Hypothalamus (tissue), 51 donors: Measurements from ENCODE around the gene CAMSAP3.

Source experiments
- DNase-seq, 51 donors: peaks; one replicate each; lab custom pipeline; 2025; lab: John Stamatoyannopoulos, UW

CAMSAP3 gene

DNA sequence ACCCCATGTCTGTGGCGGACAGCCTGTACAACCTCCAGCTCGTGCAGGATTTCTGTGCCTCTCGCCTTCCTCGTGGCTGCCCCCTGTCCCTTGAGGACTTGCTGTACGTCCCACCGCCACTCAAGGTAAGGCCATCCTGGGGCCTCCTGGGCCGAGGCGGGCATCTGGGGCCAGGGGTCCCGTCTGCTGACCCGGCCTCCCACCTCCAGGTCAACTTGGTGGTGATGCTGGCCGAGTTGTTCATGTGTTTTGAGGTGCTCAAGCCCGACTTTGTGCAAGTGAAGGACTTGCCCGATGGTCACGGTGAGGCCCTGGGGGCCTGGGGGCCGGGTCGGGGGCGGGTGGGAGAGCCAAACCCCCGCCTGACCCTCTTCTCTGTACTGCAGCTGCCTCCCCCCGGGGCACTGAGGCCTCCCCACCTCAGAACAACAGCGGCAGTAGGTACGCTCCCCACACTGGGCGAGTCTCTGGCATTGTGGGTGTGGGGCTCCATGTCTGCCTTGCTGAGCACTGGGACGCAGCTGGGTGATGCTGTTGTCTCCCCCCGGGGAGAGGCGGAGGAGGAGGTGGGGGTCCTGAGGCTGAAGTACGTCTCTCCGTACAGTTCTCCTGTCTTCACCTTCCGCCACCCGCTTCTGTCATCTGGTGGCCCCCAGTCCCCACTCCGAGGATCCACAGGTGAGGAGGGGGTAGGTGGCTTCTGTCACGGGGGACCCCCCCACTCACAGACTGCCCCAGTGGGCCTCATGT, 15.0 kb downstream of the CAMSAP3 start:
- no peak for DNase-seq

DNA sequence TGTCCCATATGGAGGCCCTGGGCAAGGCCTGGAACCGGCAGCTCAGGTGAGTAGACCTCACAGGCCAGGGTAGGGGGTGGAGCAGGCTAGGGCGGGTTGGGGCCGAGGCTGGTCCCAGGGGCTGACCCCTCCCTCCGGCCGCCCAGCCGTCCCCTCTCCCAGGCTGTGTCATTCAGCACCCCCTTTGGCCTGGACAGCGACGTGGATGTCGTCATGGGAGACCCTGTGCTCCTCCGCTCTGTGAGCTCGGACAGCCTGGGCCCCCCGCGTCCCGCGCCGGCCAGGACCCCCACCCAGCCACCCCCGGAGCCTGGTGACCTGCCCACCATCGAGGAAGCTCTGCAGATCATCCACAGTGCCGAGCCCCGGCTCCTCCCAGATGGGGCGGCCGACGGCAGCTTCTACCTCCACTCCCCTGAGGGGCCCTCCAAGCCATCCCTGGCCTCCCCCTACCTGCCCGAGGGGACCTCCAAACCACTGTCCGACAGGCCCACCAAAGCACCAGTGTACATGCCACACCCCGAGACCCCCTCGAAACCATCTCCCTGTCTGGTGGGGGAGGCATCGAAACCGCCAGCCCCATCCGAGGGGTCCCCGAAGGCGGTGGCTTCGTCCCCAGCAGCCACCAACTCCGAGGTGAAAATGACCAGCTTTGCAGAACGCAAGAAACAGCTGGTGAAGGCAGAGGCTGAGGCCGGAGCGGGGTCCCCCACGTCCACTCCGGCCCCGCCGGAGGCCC, 16.0 kb downstream of the CAMSAP3 start:
- no peak for DNase-seq

DNA sequence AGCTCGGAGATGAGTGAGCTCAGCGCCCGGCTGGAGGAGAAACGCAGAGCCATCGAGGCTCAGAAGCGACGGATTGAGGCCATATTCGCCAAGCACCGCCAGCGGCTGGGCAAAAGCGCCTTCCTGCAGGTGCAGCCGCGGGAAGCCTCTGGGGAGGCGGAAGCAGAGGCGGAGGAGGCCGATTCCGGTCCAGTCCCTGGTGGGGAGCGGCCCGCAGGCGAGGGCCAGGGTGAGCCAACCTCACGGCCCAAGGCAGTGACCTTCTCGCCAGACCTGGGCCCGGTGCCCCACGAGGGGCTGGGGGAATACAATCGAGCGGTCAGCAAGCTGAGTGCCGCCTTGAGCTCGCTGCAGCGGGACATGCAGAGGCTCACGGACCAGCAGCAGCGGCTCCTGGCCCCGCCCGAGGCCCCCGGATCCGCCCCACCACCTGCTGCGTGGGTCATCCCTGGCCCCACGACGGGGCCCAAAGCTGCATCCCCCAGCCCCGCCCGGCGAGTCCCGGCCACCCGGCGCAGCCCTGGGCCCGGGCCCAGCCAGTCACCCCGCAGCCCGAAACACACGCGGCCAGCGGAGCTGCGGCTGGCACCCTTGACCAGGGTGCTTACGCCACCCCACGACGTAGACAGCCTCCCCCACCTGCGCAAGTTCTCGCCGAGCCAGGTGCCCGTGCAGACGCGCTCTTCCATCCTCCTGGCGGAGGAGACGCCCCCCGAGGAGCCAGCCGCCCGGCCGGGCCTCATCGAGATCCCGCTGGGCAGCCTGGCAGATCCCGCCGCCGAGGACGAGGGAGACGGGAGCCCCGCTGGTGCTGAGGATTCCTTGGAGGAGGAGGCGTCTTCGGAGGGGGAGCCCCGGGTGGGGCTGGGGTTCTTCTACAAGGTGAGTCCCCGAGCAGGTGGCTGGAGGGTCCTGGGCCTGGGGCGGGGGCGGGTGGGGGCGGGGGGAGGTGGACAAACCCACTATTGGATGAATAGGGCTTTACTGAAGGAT, 16.9 kb downstream of the CAMSAP3 start:
- DNase-seq: no peak

DNA sequence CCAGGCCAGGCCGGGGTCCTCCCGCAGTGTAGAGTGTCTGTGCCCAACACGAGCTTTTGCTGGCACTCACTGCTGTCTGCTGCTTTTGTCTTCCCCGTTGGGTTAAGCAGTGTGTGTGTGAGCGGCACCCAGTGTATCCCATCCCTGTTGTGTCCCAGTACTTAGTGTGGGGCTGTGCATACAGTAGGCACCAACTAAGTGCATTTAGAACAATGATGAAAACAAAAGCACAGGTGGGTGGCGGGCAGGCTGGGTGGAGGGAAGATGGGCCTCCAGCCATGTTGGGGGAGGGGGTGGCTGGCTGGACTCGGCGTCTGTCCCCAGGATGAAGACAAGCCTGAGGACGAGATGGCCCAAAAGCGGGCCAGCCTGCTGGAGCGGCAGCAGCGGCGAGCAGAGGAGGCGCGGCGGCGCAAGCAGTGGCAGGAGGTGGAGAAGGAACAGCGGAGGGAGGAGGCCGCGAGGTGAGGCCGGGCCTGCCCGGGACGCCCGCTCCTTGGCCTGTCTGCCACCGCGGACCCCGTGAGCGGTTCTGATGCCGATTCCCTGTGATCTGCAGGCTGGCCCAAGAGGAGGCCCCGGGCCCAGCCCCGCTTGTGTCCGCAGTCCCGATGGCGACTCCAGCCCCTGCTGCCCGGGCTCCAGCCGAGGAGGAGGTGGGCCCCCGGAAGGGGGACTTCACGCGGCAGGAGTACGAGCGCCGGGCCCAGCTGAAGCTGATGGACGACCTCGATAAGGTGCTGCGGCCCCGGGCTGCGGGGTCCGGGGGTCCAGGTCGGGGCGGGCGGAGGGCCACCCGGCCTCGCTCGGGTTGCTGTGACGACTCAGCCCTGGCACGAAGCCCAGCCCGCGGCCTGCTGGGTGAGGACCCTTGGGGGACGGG, 19.4 kb downstream of the CAMSAP3 start:
- DNase-seq: no peak

- no peak for DNase-seq
Observed at GRCh38 chr19:7617172-7617571, 21.5 kb downstream of the CAMSAP3 start.

- no peak for DNase-seq
Observed at GRCh38 chr19:7617735-7618134, 22.1 kb downstream of the CAMSAP3 start.

DNA sequence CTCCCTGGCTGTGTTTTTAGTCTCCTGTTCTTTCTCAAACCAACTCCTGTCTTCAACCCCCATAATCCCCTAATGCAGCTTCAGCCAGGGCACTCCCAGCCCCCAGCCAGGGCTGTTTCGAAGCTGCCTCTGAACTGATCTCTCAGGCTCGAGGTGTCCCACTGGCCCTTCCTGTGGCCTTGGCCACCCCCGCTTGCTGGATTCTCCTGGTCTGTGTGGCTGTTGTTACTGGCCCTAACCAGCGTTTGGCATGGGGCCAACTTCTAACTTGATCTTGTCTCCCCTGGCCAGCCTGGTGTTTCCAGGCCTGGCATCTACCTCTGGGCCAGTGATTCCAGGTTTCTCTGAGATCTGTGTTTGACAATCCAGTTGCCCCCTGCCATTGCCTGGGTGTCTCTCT, 22.7 kb downstream of the CAMSAP3 start:
- DNase-seq: peak in 1 of 51 donors; percentile 10

DNA sequence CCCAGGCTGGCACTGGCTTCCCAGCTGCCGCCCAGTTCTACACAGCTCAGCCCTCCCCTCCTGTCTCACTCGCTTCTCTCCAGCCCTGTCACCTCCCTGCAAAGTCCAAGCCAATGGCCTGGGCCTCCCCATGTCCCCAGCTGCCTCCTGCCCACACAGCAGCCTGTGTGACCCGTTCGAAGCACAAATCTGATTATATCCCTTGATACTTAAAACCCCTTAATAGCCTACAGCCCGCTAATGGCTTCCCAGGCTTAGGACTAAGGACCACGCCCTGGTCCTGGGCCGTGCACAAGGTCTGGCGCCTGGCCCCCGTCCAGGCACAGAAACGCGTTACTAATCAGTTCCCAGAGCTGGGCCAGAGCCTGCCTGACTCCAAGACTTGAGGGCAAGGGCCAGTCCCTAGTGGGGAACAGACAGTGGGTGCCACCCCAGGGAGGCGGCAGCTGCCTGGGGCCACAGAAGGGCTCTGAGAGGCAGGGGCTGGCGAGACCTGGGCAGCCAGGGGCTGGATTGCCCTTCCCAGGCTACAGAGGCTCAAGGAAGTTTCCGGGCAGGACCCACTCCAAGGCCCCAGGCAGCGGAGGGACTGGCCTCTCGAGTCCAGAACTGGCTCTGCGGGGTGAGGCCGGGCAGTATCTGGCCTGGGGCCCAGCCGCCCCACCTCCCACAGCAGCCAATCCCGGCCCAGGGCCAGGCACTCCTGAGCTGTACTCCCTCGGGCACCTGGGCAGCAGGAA, 23.3 kb downstream of the CAMSAP3 start:
- peak in 5 of 51 donors; percentile 1 to 32 (median 11) for DNase-seq

DNA sequence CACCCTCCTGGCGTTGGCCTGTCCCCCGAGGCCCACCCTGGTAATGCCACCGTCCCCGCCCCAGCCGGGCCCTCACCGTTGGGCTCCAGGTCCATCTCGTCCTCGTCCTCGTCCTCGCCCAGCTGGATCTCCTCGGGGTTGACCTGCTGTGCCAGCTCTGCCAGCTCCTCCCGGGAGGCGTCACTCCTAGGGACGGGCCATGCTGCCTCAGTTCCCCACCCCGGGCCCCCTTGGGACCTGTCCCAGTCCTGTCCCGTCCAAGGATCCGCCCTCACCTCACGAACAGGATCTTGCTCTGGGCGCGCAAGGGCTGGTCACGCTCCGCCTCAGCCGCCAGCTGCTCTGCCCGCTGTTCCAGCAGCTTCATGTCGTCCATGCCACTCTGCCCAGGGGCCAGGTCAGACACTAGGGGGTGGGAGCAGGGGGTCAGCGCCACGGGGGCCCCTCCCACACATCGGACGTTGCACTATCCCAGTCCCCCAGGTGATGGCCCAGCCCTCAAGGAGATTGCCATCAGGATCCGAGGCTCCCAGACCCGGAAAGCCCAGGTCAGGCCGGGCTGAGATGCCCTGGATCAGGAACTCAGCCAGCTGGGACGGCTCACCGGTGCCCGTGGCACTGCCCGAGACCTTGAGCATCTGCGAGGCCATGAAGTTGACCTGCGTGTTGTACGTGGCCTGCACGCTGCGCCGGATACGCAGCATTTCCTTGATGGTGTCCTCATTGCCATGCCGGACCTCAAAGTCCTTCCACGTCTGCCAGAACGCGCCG, 24.2 kb downstream of the CAMSAP3 start:
- no peak for DNase-seq

- no peak for DNase-seq
Observed at GRCh38 chr19:7620442-7621412, 25.1 kb downstream of the CAMSAP3 start.

GRCh38 chr19:7622933-7623685, 27.4 kb downstream of the CAMSAP3 start:
- no peak for DNase-seq

DNA sequence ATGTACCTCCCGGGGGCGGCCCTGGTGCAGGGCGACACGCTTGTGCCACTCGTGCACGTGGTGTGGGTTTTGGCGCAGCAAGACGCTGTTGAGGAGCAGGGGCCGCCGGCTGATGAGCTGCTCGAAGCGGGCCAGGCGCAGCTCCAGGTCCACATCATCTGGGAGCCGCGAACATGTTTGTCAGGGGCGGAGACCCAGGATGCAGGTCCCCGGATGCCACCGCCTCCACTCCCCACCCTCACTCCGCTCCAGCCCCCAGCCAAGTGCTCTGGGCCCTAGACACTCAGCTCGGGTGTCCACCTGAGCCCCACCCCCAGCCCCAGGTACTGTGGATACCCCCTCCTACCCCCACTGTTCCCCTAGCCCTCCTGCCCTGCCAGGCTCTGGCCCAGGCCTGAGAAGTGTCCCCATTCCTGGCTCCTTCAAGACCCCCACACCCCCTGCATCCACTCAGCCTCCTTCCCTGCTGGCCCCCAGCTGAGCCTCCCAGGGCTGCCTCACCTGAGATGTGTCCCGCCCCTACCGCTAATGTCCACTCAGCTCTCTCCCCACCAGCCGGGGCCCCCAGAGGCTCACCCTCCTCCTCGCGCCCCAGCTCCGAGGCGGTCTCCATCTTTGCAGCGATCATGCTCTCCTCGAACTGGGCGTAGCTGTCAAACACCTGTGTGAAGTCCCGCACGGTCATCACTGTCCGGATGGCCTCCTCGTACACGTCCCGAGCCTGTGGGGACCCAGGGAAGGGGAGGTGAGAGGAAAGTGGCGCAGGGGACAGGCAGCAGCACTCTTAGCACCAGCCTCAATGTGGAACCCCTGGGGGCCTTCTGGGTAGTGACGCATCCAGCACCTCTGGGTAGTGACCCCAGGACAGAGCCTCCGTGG, 28.3 kb downstream of the CAMSAP3 start:
- DNase-seq: no peak

GRCh38 chr19:7624810-7625209, 29.1 kb downstream of the CAMSAP3 start:
- DNase-seq: no peak

DNA sequence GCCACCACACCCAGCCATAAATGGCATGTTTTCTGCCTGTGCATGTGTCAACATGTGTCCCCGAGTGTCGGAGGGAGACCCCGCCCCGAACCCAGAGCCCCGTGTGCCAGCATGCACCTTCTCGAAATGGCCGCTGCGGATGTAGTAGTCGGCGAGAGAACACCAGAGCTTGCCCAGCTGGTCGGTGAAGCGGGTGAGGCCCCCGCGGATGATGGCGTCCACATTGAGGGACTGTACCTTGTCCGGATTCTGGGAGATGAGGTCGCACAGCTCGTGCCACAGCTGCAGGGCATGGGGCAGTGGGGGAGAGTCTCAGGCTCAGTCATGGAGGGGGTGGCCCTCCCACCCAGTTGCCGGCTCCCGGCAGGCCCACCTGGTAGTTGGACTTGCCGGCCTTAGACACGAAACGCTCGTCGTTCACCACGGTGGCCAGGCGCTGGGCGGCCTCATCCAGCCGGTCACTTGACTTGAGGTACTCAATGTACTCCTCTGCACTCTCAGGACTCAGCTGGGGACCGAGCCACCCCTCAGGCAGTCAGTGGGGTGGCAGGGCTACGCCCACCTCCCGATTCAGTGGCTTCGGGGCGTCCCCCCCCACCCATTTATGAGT, 30.2 kb downstream of the CAMSAP3 start:
- DNase-seq: no peak

DNA sequence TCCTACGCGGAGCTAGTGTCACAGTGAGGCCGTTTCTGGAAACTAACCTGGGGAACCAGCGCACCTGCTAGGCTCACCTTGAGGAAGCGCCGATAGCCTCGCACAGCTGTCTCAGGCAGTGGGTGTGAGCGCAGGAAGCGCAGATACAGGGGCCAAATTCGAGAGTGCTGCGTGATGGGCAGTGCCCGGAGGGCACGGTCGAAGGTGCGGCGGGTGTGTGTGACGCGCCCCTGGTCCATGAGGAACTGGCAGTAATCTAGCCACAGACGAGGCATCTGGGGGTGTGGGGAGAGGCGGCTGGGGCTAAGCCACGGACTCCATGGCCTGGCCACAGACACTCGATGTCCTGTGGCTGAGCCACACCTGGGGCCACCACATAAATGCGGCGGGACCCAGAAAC, 31.5 kb downstream of the CAMSAP3 start:
- DNase-seq: no peak
